HEK293T (cell line): ENCODE results near the gene PKN1.

Source experiments
- CTCF ChIA-PET: fragments of 350-600 bp; formaldehyde crosslinking; extraction: SDS; loops from one replicate; lab custom pipeline; 2021; ENCODE audit warnings: antibody characterized with exemption, inconsistent platforms; lab: Yijun Ruan, JAX
- POLR2A ChIA-PET: fragments of 350-600 bp; formaldehyde crosslinking; extraction: SDS; loops from one replicate; lab custom pipeline; 2020; ENCODE audit warnings: antibody characterized with exemption, inconsistent platforms; lab: Yijun Ruan, JAX
- DNase-seq: peaks from one replicate; pipeline ENCODE4 v3.0.0; 2012; ENCODE audit warnings: mixed read lengths; ENCODE audit errors: extremely low spot score
- ARNT ChIP-seq: fragments of 450-650 bp; IDR thresholded peaks from 2 replicates; pipeline ENCODE4 v1.6.1; 2017; ENCODE audit warnings: mild to moderate bottlenecking
- BHLHE40 ChIP-seq: fragments of 450-650 bp; IDR thresholded peaks from 2 replicates; pipeline ENCODE4 v1.6.1; 2016; ENCODE audit warnings: mild to moderate bottlenecking, moderate library complexity, borderline replicate concordance
- CTBP1 ChIP-seq: fragments of 450-650 bp; IDR thresholded peaks from 2 replicates; pipeline ENCODE4 v1.6.1; 2016; ENCODE audit warnings: borderline replicate concordance
- ELF4 ChIP-seq: fragments of 450-650 bp; IDR thresholded peaks from 2 replicates; pipeline ENCODE4 v1.6.1; 2017; ENCODE audit warnings: antibody characterized with exemption
- FOXA1 ChIP-seq: fragments of 450-650 bp; IDR thresholded peaks from 2 replicates; pipeline ENCODE4 v1.6.1; 2016; ENCODE audit warnings: mild to moderate bottlenecking
- FOXK2 ChIP-seq: fragments of 450-650 bp; IDR thresholded peaks from 2 replicates; pipeline ENCODE4 v1.6.1; 2016; ENCODE audit warnings: mild to moderate bottlenecking
- FOXM1 ChIP-seq: fragments of 450-650 bp; IDR thresholded peaks from 2 replicates; pipeline ENCODE4 v1.6.1; 2017; ENCODE audit warnings: mild to moderate bottlenecking, borderline replicate concordance
- HDGF ChIP-seq: fragments of 450-650 bp; IDR thresholded peaks from 2 replicates; pipeline ENCODE4 v1.6.1; 2017; ENCODE audit warnings: antibody characterized with exemption, borderline replicate concordance
- L3MBTL2 ChIP-seq: fragments of 450-650 bp; conservative IDR thresholded peaks from 2 replicates; pipeline ENCODE4 v1.6.1; 2016; ENCODE audit warnings: mild to moderate bottlenecking
- LEF1 ChIP-seq: fragments of 450-650 bp; IDR thresholded peaks from 2 replicates; pipeline ENCODE4 v1.6.1; 2017; ENCODE audit warnings: mild to moderate bottlenecking, borderline replicate concordance
- NFRKB ChIP-seq: fragments of 450-650 bp; IDR thresholded peaks from 2 replicates; pipeline ENCODE4 v1.6.1; 2016; ENCODE audit warnings: mild to moderate bottlenecking, moderate library complexity
- PKNOX1 ChIP-seq: fragments of 450-650 bp; IDR thresholded peaks from 2 replicates; pipeline ENCODE4 v1.6.1; 2016
- SP1 ChIP-seq: fragments of 450-650 bp; IDR thresholded peaks from 2 replicates; pipeline ENCODE4 v1.6.1; 2017
- SUZ12 ChIP-seq: fragments of 450-650 bp; IDR thresholded peaks from 2 replicates; pipeline ENCODE4 v1.6.1; 2016; ENCODE audit warnings: mild to moderate bottlenecking
- TARDBP ChIP-seq: fragments of 450-650 bp; IDR thresholded peaks from 2 replicates; pipeline ENCODE4 v1.6.1; 2016
- ZNF384 ChIP-seq: fragments of 450-650 bp; IDR thresholded peaks from 2 replicates; pipeline ENCODE4 v1.6.1; 2016

PKN1 gene

GRCh38 chr19:14477418-14478112 is 44.5 kb downstream of the PKN1 start:
- ChIA-PET CTCF (no interaction called here), POLR2A (interaction anchor here (1.0 kb wide), 1 partner anchor 341 kb away, joined by 4 read pairs; no protein-coding TSS in a partner anchor)
- TF ChIP-seq HDGF, result no peak
- DNase-seq, result no peak

GRCh38 chr19:14478113-14478545 is 45.0 kb downstream of the PKN1 start:
- TF ChIP-seq FOXM1, result no peak
- ChIA-PET POLR2A (interaction anchor here (1.0 kb wide), 1 partner anchor 341 kb away, joined by 4 read pairs; no protein-coding TSS in a partner anchor), CTCF (no interaction called here)
- DNase-seq, result no peak

GRCh38 chr19:14479309-14479974 is 46.3 kb downstream of the PKN1 start:
- POLR2A ChIA-PET, result interaction anchor here (1.5 to 1.8 kb wide), 2 partner anchors 39 to 47 kb away, joined by 4 to 5 read pairs; partner anchors contain the start of genes DNAJB1 and PKN1
- no peak for DNase-seq
- TF ChIP-seq TARDBP (no peak), FOXM1 (no peak), NFRKB (no peak), ZNF384 (no peak), HDGF (no peak), PKNOX1 (no peak), ARNT (no peak), BHLHE40 (no peak), ELF4 (no peak), CTBP1 (no peak), L3MBTL2 (no peak), SP1 (no peak), SUZ12 (no peak)
- CTCF ChIA-PET, result interaction anchor here (0.5 to 1.8 kb wide), 8 partner anchors 10 to 635 kb away, joined by 3 to 7 read pairs (median 4); no protein-coding TSS in a partner anchor

GRCh38 chr19:14479975-14480699 is 47.0 kb downstream of the PKN1 start:
- peak; percentile 80 for DNase-seq
- ChIA-PET POLR2A (interaction anchor here (1.5 to 1.8 kb wide), 2 partner anchors 38 to 48 kb away, joined by 4 to 5 read pairs; partner anchors contain the start of genes DNAJB1 and PKN1), CTCF (interaction anchor here (0.5 to 1.8 kb wide), 9 partner anchors 7 to 159 kb away, joined by 3 to 7 read pairs (median 3); no protein-coding TSS in a partner anchor)
- TF ChIP-seq TARDBP (no peak), SP1 (no peak), PKNOX1 (no peak), FOXM1 (no peak), SUZ12 (no peak), ZNF384 (no peak), BHLHE40 (no peak), ARNT (no peak), HDGF (no peak), LEF1 (no peak), FOXA1 (no peak), NFRKB (no peak), CTBP1 (no peak), L3MBTL2 (no peak)

GRCh38 chr19:14480700-14481079 is 47.6 kb downstream of the PKN1 start:
- ChIA-PET POLR2A (interaction anchor here (1.0 to 1.8 kb wide), 3 partner anchors 15 to 48 kb away, joined by 3 to 5 read pairs (median 4); partner anchors contain the start of genes DNAJB1, GIPC1 and PKN1), CTCF (interaction anchor here (0.6 to 1.8 kb wide), 10 partner anchors 8 to 69 kb away, joined by 3 to 7 read pairs (median 3); no protein-coding TSS in a partner anchor)
- TF ChIP-seq FOXK2 (no peak), SUZ12 (no peak), BHLHE40 (no peak), NFRKB (no peak), FOXM1 (no peak), PKNOX1 (no peak), HDGF (no peak), LEF1 (no peak), FOXA1 (no peak), ZNF384 (no peak)
- no peak for DNase-seq
